A673 (cell line): Measurements from ENCODE around the gene SBK2.

Source experiments
- EZH2 ChIP-seq: fragments of 200-600 bp; sonication (generic); IDR thresholded peaks from 2 replicates; pipeline ENCODE4 v1.6.1; 2017; ENCODE audit warnings: borderline replicate concordance, low read depth, mild to moderate bottlenecking, mixed read lengths, antibody characterized with exemption, low read length; ENCODE audit not compliant: poor library complexity, severe bottlenecking
- TF ChIP-seq, protein P1 (sequence below): fragments of 300-800, 200-600 bp; sonication (generic); conservative IDR thresholded peaks from 2 replicates; pipeline ENCODE4 v1.5.1; 2017; ENCODE audit warnings: low read depth, mild to moderate bottlenecking, antibody characterized with exemption, low read length, moderate library complexity, mixed read lengths

- TF ChIP-seq EZH2: no peak
- TF ChIP-seq, protein P1, sequence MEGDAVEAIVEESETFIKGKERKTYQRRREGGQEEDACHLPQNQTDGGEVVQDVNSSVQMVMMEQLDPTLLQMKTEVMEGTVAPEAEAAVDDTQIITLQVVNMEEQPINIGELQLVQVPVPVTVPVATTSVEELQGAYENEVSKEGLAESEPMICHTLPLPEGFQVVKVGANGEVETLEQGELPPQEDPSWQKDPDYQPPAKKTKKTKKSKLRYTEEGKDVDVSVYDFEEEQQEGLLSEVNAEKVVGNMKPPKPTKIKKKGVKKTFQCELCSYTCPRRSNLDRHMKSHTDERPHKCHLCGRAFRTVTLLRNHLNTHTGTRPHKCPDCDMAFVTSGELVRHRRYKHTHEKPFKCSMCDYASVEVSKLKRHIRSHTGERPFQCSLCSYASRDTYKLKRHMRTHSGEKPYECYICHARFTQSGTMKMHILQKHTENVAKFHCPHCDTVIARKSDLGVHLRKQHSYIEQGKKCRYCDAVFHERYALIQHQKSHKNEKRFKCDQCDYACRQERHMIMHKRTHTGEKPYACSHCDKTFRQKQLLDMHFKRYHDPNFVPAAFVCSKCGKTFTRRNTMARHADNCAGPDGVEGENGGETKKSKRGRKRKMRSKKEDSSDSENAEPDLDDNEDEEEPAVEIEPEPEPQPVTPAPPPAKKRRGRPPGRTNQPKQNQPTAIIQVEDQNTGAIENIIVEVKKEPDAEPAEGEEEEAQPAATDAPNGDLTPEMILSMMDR: no peak
These were observed 34.6 kb downstream of the SBK2 start for GRCh38 chr19:55502197-55502952.
